Measurements from ENCODE around the gene MUC13.

MUC13 gene

GRCh38 chr3:124924741-124925140 lies 9.8 kb downstream of the MUC13 start:
- DNase-seq (ENCODE audit: low spot score): no peak
- in situ Hi-C loops (cut with MboI; ENCODE audit: low pct_unique_long_range_greater_than_20kb, low sequenced_read_pairs, unreplicated experiment): loop anchor here (25.0 kb wide), 1 partner anchor 513 kb away; no protein-coding TSS in a partner anchor
- no peak for TF ChIP-seq CTCF (IDR thresholded peaks at IDR 0.05; ENCODE audit: extremely low read depth, insufficient read depth, missing control alignments)

GRCh38 chr3:124923833-124924232 lies 10.7 kb downstream of the MUC13 start:
- in situ Hi-C loops (cut with MboI; ENCODE audit: low pct_unique_long_range_greater_than_20kb, low sequenced_read_pairs, unreplicated experiment): no loop called here
- no peak for DNase-seq (ENCODE audit: low spot score)
- no peak for TF ChIP-seq CTCF (IDR thresholded peaks at IDR 0.05; ENCODE audit: extremely low read depth, insufficient read depth, missing control alignments)

GRCh38 chr3:124920718-124921117 lies 13.8 kb downstream of the MUC13 start:
- TF ChIP-seq CTCF (IDR thresholded peaks at IDR 0.05; ENCODE audit: extremely low read depth, insufficient read depth, missing control alignments): no peak
- DNase-seq (ENCODE audit: low spot score): no peak
- in situ Hi-C loops (cut with MboI; ENCODE audit: low pct_unique_long_range_greater_than_20kb, low sequenced_read_pairs, unreplicated experiment): no loop called here

- TF ChIP-seq CTCF (IDR thresholded peaks at IDR 0.05; ENCODE audit: extremely low read depth, insufficient read depth, missing control alignments): no peak
- in situ Hi-C loops (cut with MboI; ENCODE audit: low pct_unique_long_range_greater_than_20kb, low sequenced_read_pairs, unreplicated experiment): no loop called here
- no peak for DNase-seq (ENCODE audit: low spot score)
Observed at GRCh38 chr3:124919756-124920155, 14.8 kb downstream of the MUC13 start.

- DNase-seq (ENCODE audit: low spot score): no peak
- in situ Hi-C loops (cut with MboI; ENCODE audit: low pct_unique_long_range_greater_than_20kb, low sequenced_read_pairs, unreplicated experiment): no loop called here
- TF ChIP-seq CTCF (IDR thresholded peaks at IDR 0.05; ENCODE audit: extremely low read depth, insufficient read depth, missing control alignments): no peak
Observed at GRCh38 chr3:124918524-124918923, 16.0 kb downstream of the MUC13 start.

GRCh38 chr3:124916837-124917409 lies 17.6 kb downstream of the MUC13 start:
- TF ChIP-seq CTCF (IDR thresholded peaks at IDR 0.05; ENCODE audit: extremely low read depth, insufficient read depth, missing control alignments): no peak
- in situ Hi-C loops (cut with MboI; ENCODE audit: low pct_unique_long_range_greater_than_20kb, low sequenced_read_pairs, unreplicated experiment): no loop called here
- DNase-seq (ENCODE audit: low spot score): no peak

All from GM13977 (cell line).